Panc1 (cell line): ENCODE data around the gene DST. TPM values are rescaled to one million over a fixed set of nuclear protein-coding genes. Genes with fewer than 3 reads are reported as not detected.

Experiments
- ATAC-seq: fragments of 200-7000 bp; cut with Tn5 transposase; 2 replicates; pipeline ENCODE4 v1.9.1; 2020; ENCODE audit warnings: mild to moderate bottlenecking, moderate library complexity
- BruUV-seq: library from RNA; stranded (reverse); fragments of 400-500 nt; replicated peaks from 2 replicates; lab custom pipeline; 2021; lab: Mats Ljungman, UMichigan
- CTCF ChIA-PET: fragments of 300-600 bp; sonication (Branson Sonifier 250); formaldehyde crosslinking; loops from one replicate; lab custom pipeline; 2022; ENCODE audit warnings: antibody characterized with exemption; lab: Charles Lee
- POLR2A ChIA-PET: fragments of 300-600 bp; sonication (Branson Sonifier 250); formaldehyde crosslinking; loops from one replicate; lab custom pipeline; 2022; ENCODE audit warnings: antibody characterized with exemption; lab: Charles Lee
- DNase-seq: peaks from one replicate; pipeline ENCODE4 v3.0.0-alpha.2; 2010; ENCODE audit warnings: low read depth, low spot score
- H3K27ac ChIP-seq: 2 replicates; pipeline ENCODE4 v1.5.1; 2011; ENCODE audit warnings: mild to moderate bottlenecking, low read length, inconsistent platforms
- H3K27me3 ChIP-seq: fragments of 200-500 bp; sonication (Bioruptor generic); 2 replicates; pipeline ENCODE4 v1.6.0; 2014; ENCODE audit warnings: low read length, inconsistent platforms; ENCODE audit not compliant: control insufficient read depth, insufficient read depth
- H3K36me3 ChIP-seq: fragments of 200-500 bp; sonication (Bioruptor generic); 2 replicates; pipeline ENCODE4 v1.5.1; 2014; ENCODE audit warnings: inconsistent platforms, mild to moderate bottlenecking, low read length, moderate library complexity; ENCODE audit not compliant: control insufficient read depth, insufficient read depth
- H3K4me1 ChIP-seq: 2 replicates; pipeline ENCODE4 v1.5.1; 2011; ENCODE audit warnings: inconsistent platforms, mild to moderate bottlenecking, low read length, moderate library complexity; ENCODE audit not compliant: control insufficient read depth, insufficient read depth
- H3K4me3 ChIP-seq, 2 experiments: 2 replicates each; pipeline ENCODE4 v1.5.1; 2011 to 2012; ENCODE audit warnings: low read depth in 2 of 2, low read length in 2 of 2, mild to moderate bottlenecking in 2 of 2, inconsistent platforms in 1 of 2, moderate library complexity in 1 of 2
- H3K9me3 ChIP-seq: fragments of 200-500 bp; sonication (Bioruptor generic); 2 replicates; pipeline ENCODE4 v1.5.1; 2014; ENCODE audit warnings: low read depth, mild to moderate bottlenecking, inconsistent platforms, low read length, moderate library complexity; ENCODE audit not compliant: control insufficient read depth, insufficient read depth
- CTCF ChIP-seq: fragments of 450-650 bp; IDR thresholded peaks from 2 replicates; pipeline ENCODE4 v1.5.1; 2017; ENCODE audit warnings: mild to moderate bottlenecking
- POLR2AphosphoS5 ChIP-seq: IDR thresholded peaks from 2 replicates; pipeline ENCODE4 v1.6.1; 2012; ENCODE audit warnings: mild to moderate bottlenecking, low read depth, low read length, moderate library complexity
- REST ChIP-seq, 2 experiments: IDR thresholded peaks; 2 replicates each; pipeline ENCODE4 v1.6.1; 2011 to 2012; ENCODE audit warnings: low read depth in 2 of 2, control low read depth in 1 of 2, low read length in 1 of 2, mild to moderate bottlenecking in 1 of 2, moderate library complexity in 1 of 2; ENCODE audit not compliant: insufficient read depth in 1 of 2
- SIN3A ChIP-seq: IDR thresholded peaks from 2 replicates; pipeline ENCODE4 v1.6.1; 2012; ENCODE audit warnings: low read depth, mild to moderate bottlenecking, low read length, moderate library complexity, borderline replicate concordance; ENCODE audit not compliant: insufficient read depth
- TCF7L2 ChIP-seq: IDR thresholded peaks from 2 replicates; pipeline ENCODE4 v1.6.1; 2011; ENCODE audit warnings: mild to moderate bottlenecking, low read depth, low read length, inconsistent platforms
- in situ Hi-C: cut with HindIII; loops from 2 replicates; pipeline ENCODE4 v1.10.0; 2016; ENCODE audit warnings: low sequenced_read_pairs, low pct_unique_long_range_greater_than_20kb
- intact Hi-C: fragments of 100-400 bp; cut with micrococcal nuclease; formaldehyde crosslinking; loops from one replicate; pipeline ENCODE4 v1.10.0; 2022; ENCODE audit not compliant: unreplicated experiment
- total RNA-seq: library from RNA; stranded (reverse); gene quantifications from one replicate; pipeline ENCODE4 v1.2.1, GENCODE V29; 2021; ENCODE audit not compliant: unreplicated experiment

The DST gene
- total RNA-seq, 1 experiment from 2014 or later, result 230 TPM

GRCh38 chr6:56582236-56582635, 60.5 kb downstream of the DST start:
- H3K27ac ChIP-seq, result no peak overlapping the region
- DNase-seq (no peak), ATAC-seq (no peak)
- no peaks in the 10 kb centered on the region for H3K9me3 ChIP-seq
- peaks cover 11% of the 10 kb centered on the region for H3K36me3 ChIP-seq
- intact Hi-C loops, result no loop called here
- POLR2A ChIA-PET, result no interaction called here
- CTCF ChIA-PET, result interaction anchor here (0.6 kb wide), 1 partner anchor 172 kb away, joined by 10 read pairs; no protein-coding TSS in a partner anchor
- H3K4me3 ChIP-seq, result no peak overlapping the region
- no peak for TF ChIP-seq REST (IDR thresholded peaks at IDR 0.05; ENCODE audit: insufficient read depth in 1 of 2, low read depth in 2 of 2, low read length in 1 of 2)
- TF ChIP-seq CTCF, result no peak
- no peak for TF ChIP-seq SIN3A
- no peak for TF ChIP-seq POLR2AphosphoS5
- TF ChIP-seq TCF7L2, result no peak
- no peaks in the 10 kb centered on the region for H3K4me1 ChIP-seq
- BruUV-seq, result no TSS peak
- no peaks in the 10 kb centered on the region for H3K27me3 ChIP-seq
- in situ Hi-C loops, result no loop called here

GRCh38 chr6:56581296-56581925, 61.3 kb downstream of the DST start:
- Histone ChIP-seq H3K4me1 (no peaks in the 10 kb centered on the region), H3K9me3 (no peaks in the 10 kb centered on the region), H3K4me3 (no peak overlapping the region), H3K27ac (no peak overlapping the region), H3K27me3 (no peaks in the 10 kb centered on the region), H3K36me3 (peaks cover 11% of the 10 kb centered on the region)
- TF ChIP-seq TCF7L2 (no peak), REST (IDR thresholded peaks at IDR 0.05; ENCODE audit: insufficient read depth in 1 of 2, low read depth in 2 of 2, low read length in 1 of 2) (no peak), SIN3A (no peak), CTCF (no peak), POLR2AphosphoS5 (no peak)
- intact Hi-C loops (no loop called here), in situ Hi-C loops (no loop called here)
- no peak for DNase-seq
- ATAC-seq, result no peak
- POLR2A ChIA-PET, result no interaction called here
- CTCF ChIA-PET, result no interaction called here
- BruUV-seq, result no TSS peak
